Endothelial cell of umbilical vein (primary cell): ENCODE measurements around the gene LHX4. TPM values are rescaled to one million over a fixed set of nuclear protein-coding genes. Genes with fewer than 3 reads are reported as not detected.

Experiments
- BruUV-seq: library from RNA; stranded (reverse); fragments of 400-500 nt; replicated peaks from 2 replicates; lab custom pipeline; 2021; lab: Mats Ljungman, UMichigan
- CTCF ChIA-PET: fragments of 300-600, 350-600 bp; sonication (Branson Sonifier 250); formaldehyde crosslinking; loops from one replicate; lab custom pipeline; 2021; ENCODE audit warnings: antibody characterized with exemption, inconsistent platforms; lab: Charles Lee
- POLR2A ChIA-PET: fragments of 300-600, 350-600 bp; sonication (Branson Sonifier 250); formaldehyde crosslinking; loops from one replicate; lab custom pipeline; 2021; ENCODE audit warnings: antibody characterized with exemption, inconsistent platforms; lab: Charles Lee
- DNase-seq: peaks from one replicate; pipeline ENCODE4 v3.0.0-alpha.2; 2011; ENCODE audit warnings: low read depth, low spot score
- FAIRE-seq: peaks from 2 replicates; lab custom pipeline; 2011; peaks lifted over from hg19 to GRCh38; lab: Jason Lieb, UNC
- H2AFZ ChIP-seq: 2 replicates; pipeline ENCODE4 v1.6.0; 2012; ENCODE audit warnings: low read depth, low read length, control low read depth, inconsistent platforms
- H3K27ac ChIP-seq: 2 replicates; pipeline ENCODE4 v1.5.1; 2011; ENCODE audit warnings: low read depth, mild to moderate bottlenecking, control low read depth, low read length, moderate library complexity; ENCODE audit not compliant: insufficient read depth
- H3K27me3 ChIP-seq, 2 experiments: 2 replicates each; pipeline versions ENCODE4 v1.6.0 to v1.6.1; 2011; ENCODE audit warnings: low read length in 2 of 2, mixed read lengths in 1 of 2; ENCODE audit not compliant: control insufficient read depth in 2 of 2, insufficient read depth in 2 of 2
- H3K36me3 ChIP-seq, 2 experiments: 2 replicates in 1 of 2; 3 replicates in 1 of 2; pipeline ENCODE4 v1.5.1; 2011; ENCODE audit warnings: low read length in 2 of 2, mild to moderate bottlenecking in 1 of 2, moderate library complexity in 1 of 2; ENCODE audit not compliant: control insufficient read depth in 2 of 2, insufficient read depth in 2 of 2; ENCODE audit errors: extremely low read depth in 1 of 2
- H3K4me1 ChIP-seq: 3 replicates; pipeline ENCODE4 v1.5.1; 2011; ENCODE audit warnings: mild to moderate bottlenecking, low read length; ENCODE audit not compliant: control insufficient read depth, insufficient read depth; ENCODE audit errors: extremely low read depth
- H3K4me2 ChIP-seq: 2 replicates; pipeline ENCODE4 v1.6.1; 2011; ENCODE audit warnings: low read length, control low read depth, mixed read lengths; ENCODE audit not compliant: insufficient read depth
- H3K4me3 ChIP-seq, 3 experiments: fragments of 200-600 bp in 1 of 3; sonication (generic), shearing (Covaris generic) in 1 of 3; replicated peaks in 1 of 3; 2 replicates each; pipeline ENCODE4 v1.5.1; 2011 to 2016; ENCODE audit warnings: control low read depth in 3 of 3, low read length in 3 of 3, mild to moderate bottlenecking in 2 of 3, inconsistent platforms in 1 of 3, low read depth in 1 of 3, moderate library complexity in 1 of 3; ENCODE audit not compliant: insufficient read depth in 1 of 3
- H3K79me2 ChIP-seq: 2 replicates; pipeline ENCODE4 v1.6.0; 2012; ENCODE audit warnings: low read length, inconsistent platforms; ENCODE audit not compliant: control insufficient read depth, insufficient read depth
- H3K9ac ChIP-seq: replicated peaks from 2 replicates; pipeline ENCODE3; 2011; ENCODE audit warnings: low read length, control low read depth; ENCODE audit not compliant: insufficient read depth; ENCODE audit errors: extremely low read depth
- H3K9me1 ChIP-seq: replicated peaks from 3 replicates; pipeline ENCODE4 v1.6.0; 2011; ENCODE audit warnings: mild to moderate bottlenecking, low read length; ENCODE audit not compliant: control insufficient read depth, insufficient read depth; ENCODE audit errors: extremely low read depth
- H3K9me3 ChIP-seq: replicated peaks from 2 replicates; pipeline ENCODE4 v1.5.1; 2012; ENCODE audit warnings: low read length, inconsistent platforms; ENCODE audit not compliant: control insufficient read depth, insufficient read depth
- H4K20me1 ChIP-seq: replicated peaks from 2 replicates; pipeline ENCODE3; 2011; ENCODE audit warnings: mild to moderate bottlenecking, low read length; ENCODE audit not compliant: control insufficient read depth, insufficient read depth; ENCODE audit errors: extremely low read depth
- EZH2 ChIP-seq: IDR thresholded peaks from 2 replicates; pipeline ENCODE4 v1.6.1; 2012; ENCODE audit warnings: borderline replicate concordance, low read depth, mild to moderate bottlenecking, moderate library complexity, low read length, inconsistent platforms; ENCODE audit not compliant: severe bottlenecking
- FOS ChIP-seq: IDR thresholded peaks from 2 replicates; pipeline ENCODE4 v1.6.1; 2011; ENCODE audit warnings: mild to moderate bottlenecking, low read length, moderate library complexity, borderline replicate concordance; ENCODE audit not compliant: insufficient read depth
- GATA2 ChIP-seq: IDR thresholded peaks from 2 replicates; pipeline ENCODE4 v1.7.0; 2011; ENCODE audit warnings: low read depth, mild to moderate bottlenecking, moderate library complexity, mixed read lengths, low read length; ENCODE audit not compliant: insufficient read length, insufficient read depth
- JUN ChIP-seq: IDR thresholded peaks from 2 replicates; pipeline ENCODE4 v1.6.1; 2011; ENCODE audit warnings: borderline replicate concordance, low read depth; ENCODE audit not compliant: insufficient read length, insufficient read depth
- MYC ChIP-seq: IDR thresholded peaks from one replicate; pipeline ENCODE4 v1.6.1; 2011; ENCODE audit warnings: mild to moderate bottlenecking, low read depth, low read length
- POLR2A ChIP-seq: IDR thresholded peaks from 2 replicates; pipeline ENCODE4 v1.6.1; 2012; ENCODE audit warnings: low read depth, mild to moderate bottlenecking, control low read depth, low read length
- POLR2AphosphoS5 ChIP-seq: IDR thresholded peaks from 2 replicates; pipeline ENCODE4 v1.6.1; 2012; ENCODE audit warnings: low read depth, mild to moderate bottlenecking, control low read depth, low read length, moderate library complexity; ENCODE audit not compliant: insufficient read depth
- dilution Hi-C: fragments of 300-500 bp; cut with MboI; formaldehyde crosslinking; loops from one replicate; pipeline ENCODE4 v1.15.0; 2019; ENCODE audit warnings: low sequenced_read_pairs; ENCODE audit not compliant: extremely low pct_ligation_motif_present
- intact Hi-C: fragments of 100-400 bp; cut with micrococcal nuclease; formaldehyde crosslinking; loops from one replicate; pipeline ENCODE4 v1.10.0; 2022
- polyA plus RNA-seq, 4 experiments: library from polyadenylated mRNA; depleted of rRNA in 3 of 4; stranded (reverse) in 3 of 4; unstranded in 1 of 4; fragments of >200 nt; gene quantifications; 2 replicates each; pipeline versions ENCODE4 v1.2.1 to v1.2.3, GENCODE V29; 2011 to 2012; ENCODE audit warnings: missing spikeins in 1 of 4
- total RNA-seq: library from RNA; stranded (reverse); gene quantifications from 2 replicates; pipeline ENCODE4 v1.2.3, GENCODE V29; 2021

LHX4 gene
- total and polyA plus RNA-seq, 2 donors (not counting 3 experiments of a cell fraction or from before 2014, with no cell fraction given), result not detected

DNA sequence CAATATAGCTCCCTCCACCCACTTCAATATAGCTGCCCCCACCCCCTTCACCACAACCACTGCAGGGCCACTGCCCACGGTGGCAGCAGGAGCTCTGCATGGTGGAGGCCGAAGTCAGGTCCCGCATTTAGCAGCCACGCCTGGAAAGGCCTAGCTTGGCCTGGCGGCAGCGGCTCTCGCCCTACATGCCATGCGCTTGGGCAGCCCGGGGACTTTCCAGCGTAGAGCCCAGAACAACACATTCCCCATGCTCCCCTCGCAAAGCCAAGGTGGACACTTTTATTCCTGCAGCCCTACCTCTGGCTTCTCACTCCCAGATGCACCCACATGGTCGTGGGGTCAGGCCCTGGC lies 37.1 kb downstream of the LHX4 start:
- no peak overlapping the region for H3K4me2 ChIP-seq
- no peaks in the 10 kb centered on the region for H3K9me1 ChIP-seq
- POLR2A ChIA-PET, result no interaction called here
- no peaks in the 10 kb centered on the region for H3K9me3 ChIP-seq
- no peak overlapping the region for H3K9ac ChIP-seq
- H3K36me3 ChIP-seq, result no peaks in the 10 kb centered on the region
- H3K4me1 ChIP-seq, result no peaks in the 10 kb centered on the region
- dilution Hi-C loops, result no loop called here
- TF ChIP-seq JUN (no peak), MYC (no peak), POLR2AphosphoS5 (no peak), POLR2A (no peak), FOS (no peak)
- H3K4me3 ChIP-seq, result no peak overlapping the region
- intact Hi-C loops, result no loop called here
- H3K27ac ChIP-seq, result no peak overlapping the region
- H2AFZ ChIP-seq, result no peak overlapping the region
- CTCF ChIA-PET, result interaction anchor here (1.2 to 2.7 kb wide), 2 partner anchors 8 to 149 kb away, joined by 3 to 7 read pairs; no protein-coding TSS in a partner anchor
- no peaks in the 10 kb centered on the region for H4K20me1 ChIP-seq
- H3K79me2 ChIP-seq, result no peaks in the 10 kb centered on the region
- no peak for DNase-seq
- no peak for FAIRE-seq
- no peaks in the 10 kb centered on the region for H3K27me3 ChIP-seq
- no TSS peak for BruUV-seq

DNA sequence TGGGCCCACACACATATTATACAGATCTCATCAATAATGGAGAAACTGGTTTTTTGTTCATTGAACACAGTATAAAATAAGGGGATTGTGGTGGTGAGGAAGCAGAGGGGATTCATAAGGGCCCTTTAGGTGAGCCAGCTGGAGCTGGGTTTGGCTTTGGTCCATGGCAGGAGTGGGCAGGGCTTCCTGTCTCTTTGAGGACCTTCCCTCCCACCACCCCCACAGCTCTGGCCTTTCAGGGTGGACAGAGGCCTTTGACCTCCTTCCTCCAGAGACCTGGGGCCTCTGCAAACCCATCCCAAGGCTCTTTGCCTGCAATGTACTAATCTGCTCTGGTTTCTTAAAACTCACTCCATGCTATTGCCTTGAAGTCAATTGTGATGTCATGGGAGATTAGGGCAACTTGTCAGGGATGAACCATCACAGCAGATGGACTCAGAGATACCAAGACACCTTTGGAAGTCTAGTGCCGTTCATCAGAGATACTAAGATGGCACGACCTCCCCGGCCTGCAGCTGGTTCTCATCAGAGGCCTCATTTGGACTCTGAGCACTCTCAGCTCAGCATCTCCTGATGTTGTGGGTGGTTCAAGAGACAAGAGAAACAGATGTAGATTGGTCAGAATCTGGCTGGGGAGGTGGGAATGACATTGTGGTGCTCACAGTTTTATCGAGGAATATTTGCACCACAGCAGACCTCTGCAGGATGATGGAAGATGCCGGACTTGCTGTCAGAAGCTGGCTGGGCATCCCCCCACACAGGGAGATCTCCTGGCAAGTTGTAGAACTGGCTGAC lies 37.9 kb downstream of the LHX4 start:
- FAIRE-seq, result no peak
- ChIA-PET POLR2A (no interaction called here), CTCF (interaction anchor here (0.6 to 2.7 kb wide), 3 partner anchors 9 to 400 kb away, joined by 3 to 7 read pairs (median 3); no protein-coding TSS in a partner anchor)
- Histone ChIP-seq H2AFZ (no peak overlapping the region), H3K36me3 (no peaks in the 10 kb centered on the region), H3K9me3 (no peaks in the 10 kb centered on the region), H3K4me3 (no peak overlapping the region), H3K4me2 (no peak overlapping the region), H4K20me1 (no peaks in the 10 kb centered on the region), H3K27ac (no peak overlapping the region), H3K4me1 (no peaks in the 10 kb centered on the region), H3K27me3 (no peaks in the 10 kb centered on the region), H3K79me2 (no peaks in the 10 kb centered on the region), H3K9ac (no peak overlapping the region), H3K9me1 (no peaks in the 10 kb centered on the region)
- dilution Hi-C loops, result no loop called here
- TF ChIP-seq MYC, result no peak
- TF ChIP-seq GATA2, result no peak
- no peak for TF ChIP-seq JUN
- TF ChIP-seq EZH2, result no peak
- no peak for TF ChIP-seq POLR2A
- no peak for TF ChIP-seq POLR2AphosphoS5
- no TSS peak for BruUV-seq
- DNase-seq, result no peak
- intact Hi-C loops, result no loop called here
